Suppressor macrophage treated with lipopolysaccharide for 1 hour (primary cell): ENCODE measurements around the gene MYBPH.

Experiments
- DNase-seq, 3 donors: peaks; one replicate each; pipeline ENCODE4 v3.0.0-alpha.2; 2020 to 2022

The MYBPH gene

GRCh38 chr1:203199816-203200571 is 24.4 kb upstream of the MYBPH start:
- DNase-seq = peak; percentile 69 to 81 (median 75)

- no peak for DNase-seq
Measured at GRCh38 chr1:203199481-203199815, 23.8 kb upstream of the MYBPH start.

- DNase-seq = no peak
Measured at GRCh38 chr1:203199002-203199401, 23.4 kb upstream of the MYBPH start.

GRCh38 chr1:203197625-203198024 is 22.0 kb upstream of the MYBPH start:
- peak; percentile 46 to 47 (median 47) for DNase-seq

- DNase-seq = no peak
Measured at GRCh38 chr1:203196371-203196770, 20.7 kb upstream of the MYBPH start.

- no peak for DNase-seq
Measured at GRCh38 chr1:203190949-203191348, 15.3 kb upstream of the MYBPH start.

- DNase-seq = no peak
Measured at GRCh38 chr1:203189951-203190352, 14.3 kb upstream of the MYBPH start.

- DNase-seq = no peak
Measured at GRCh38 chr1:203188686-203189232, 13.1 kb upstream of the MYBPH start.

GRCh38 chr1:203187689-203188264 is 12.2 kb upstream of the MYBPH start:
- no peak for DNase-seq

GRCh38 chr1:203187304-203187685 is 11.7 kb upstream of the MYBPH start:
- peak; percentile 88 to 97 (median 90) for DNase-seq

GRCh38 chr1:203186446-203187303 is 11.0 kb upstream of the MYBPH start, which contains the start of gene CHI3L1:
TSS of gene CHI3L1 (minus strand) at chr1:203186704. CDS start at chr1:203186623, 81 bp downstream.
- DNase-seq = peak; percentile 86 to 95 (median 92)

GRCh38 chr1:203186091-203186445 is 10.4 kb upstream of the MYBPH start:
- DNase-seq = no peak

GRCh38 chr1:203185585-203185984 is 10.0 kb upstream of the MYBPH start:
- DNase-seq = peak in 1 of 3 donors; percentile 29

- no peak for DNase-seq
Measured at GRCh38 chr1:203185061-203185461, 9.4 kb upstream of the MYBPH start.

- no peak for DNase-seq
Measured at GRCh38 chr1:203184467-203184866, 8.8 kb upstream of the MYBPH start.

- DNase-seq = no peak
Measured at GRCh38 chr1:203183828-203184227, 8.2 kb upstream of the MYBPH start.

GRCh38 chr1:203182387-203182953 is 6.8 kb upstream of the MYBPH start:
- DNase-seq = no peak

GRCh38 chr1:203181586-203182386 is 6.2 kb upstream of the MYBPH start:
- DNase-seq = peak in 1 of 3 donors; percentile 35

GRCh38 chr1:203180611-203181330 is 5.1 kb upstream of the MYBPH start:
- DNase-seq = no peak

GRCh38 chr1:203179667-203180005 is 4.0 kb upstream of the MYBPH start:
- no peak for DNase-seq

GRCh38 chr1:203178821-203179666 is 3.4 kb upstream of the MYBPH start:
- DNase-seq = peak in 2 of 3 donors; percentile 18 to 32
